Cardiac ventricle fibroblast (primary cell): Measurements from ENCODE around the gene CLIC2. TPM values are rescaled to one million over a fixed set of nuclear protein-coding genes. Genes with fewer than 3 reads are reported as not detected.

Experiments used
- total RNA-seq: library from RNA; depleted of rRNA; stranded (reverse); fragments of >200 nt; gene quantifications from 2 replicates; pipeline ENCODE4 v1.2.3, GENCODE V29; 2015

The CLIC2 gene
- total RNA-seq = 2.9 and 5.2 TPM in 2 replicates

DNA sequence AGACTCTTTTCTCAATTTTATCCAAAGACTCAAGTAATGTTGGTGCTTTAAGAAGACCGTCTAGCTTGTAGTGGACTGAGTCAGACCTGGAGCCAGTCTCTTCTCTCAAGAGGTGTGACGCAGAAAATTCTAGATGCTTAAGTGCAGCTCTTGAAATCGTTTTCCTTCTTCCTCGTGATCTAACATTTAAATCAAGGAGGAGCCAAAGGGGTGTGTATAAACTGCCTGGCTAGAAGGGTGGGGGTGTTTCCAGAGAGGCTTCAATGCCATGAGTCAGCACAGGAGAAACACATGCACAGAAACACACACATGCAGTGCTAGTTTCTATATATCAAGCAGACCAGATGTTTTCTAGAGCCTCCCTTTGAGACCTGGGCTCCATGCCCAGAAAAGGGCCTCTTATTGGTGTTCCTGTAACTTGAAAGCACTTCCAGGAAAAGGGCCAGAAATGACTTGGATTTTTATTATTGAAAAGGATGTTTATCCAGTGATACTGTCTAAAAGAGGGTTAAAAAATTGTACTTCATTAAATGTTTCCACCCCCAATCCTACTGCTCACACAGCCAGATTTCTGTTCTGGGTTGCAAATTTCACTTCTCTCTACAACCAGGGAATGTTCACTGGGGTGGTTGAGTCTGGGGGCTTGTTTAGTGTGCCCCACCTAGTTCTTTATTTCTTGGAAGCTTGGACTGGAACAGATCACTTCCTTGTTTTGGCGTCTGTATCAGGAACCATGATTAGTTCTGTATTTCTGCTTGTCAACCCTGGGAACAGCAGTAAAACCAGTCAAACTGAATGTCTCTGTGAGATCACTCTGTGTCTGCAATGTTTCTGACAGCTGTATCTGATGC lies at the start of gene CLIC2:
CLIC2 (minus strand) TSS at position 129 of the 851 bp plus-strand sequence. CDS start 187 bp downstream, outside the sequence.

DNA sequence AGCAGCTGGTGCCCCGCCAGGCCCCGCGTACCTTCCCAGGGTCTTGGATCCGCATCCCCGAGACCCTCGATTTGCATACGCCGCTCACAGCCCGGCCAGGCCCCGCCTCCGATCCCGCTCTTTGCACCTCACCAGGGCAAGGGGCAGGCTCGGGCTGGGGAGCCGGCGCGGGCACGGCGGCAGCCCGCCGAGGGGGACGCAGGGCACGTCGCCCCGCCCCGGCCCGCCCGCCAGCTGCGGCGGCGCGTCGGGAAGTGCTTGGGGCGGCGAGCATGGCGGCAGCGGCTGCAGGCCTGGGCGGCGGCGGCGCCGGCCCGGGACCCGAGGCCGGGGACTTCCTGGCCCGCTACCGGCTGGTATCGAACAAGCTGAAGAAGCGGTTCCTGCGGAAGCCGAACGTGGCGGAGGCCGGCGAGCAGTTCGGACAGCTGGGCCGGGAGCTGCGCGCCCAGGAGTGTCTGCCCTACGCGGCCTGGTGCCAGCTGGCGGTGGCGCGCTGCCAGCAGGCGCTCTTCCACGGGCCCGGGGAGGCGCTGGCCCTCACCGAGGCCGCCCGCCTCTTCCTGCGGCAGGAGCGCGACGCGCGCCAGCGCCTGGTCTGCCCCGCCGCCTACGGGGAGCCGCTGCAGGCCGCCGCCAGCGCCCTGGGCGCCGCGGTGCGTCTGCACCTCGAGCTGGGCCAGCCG lies 47.6 kb upstream of the CLIC2 start, which contains the start of gene F8A2:
F8A2 (plus strand) TSS at position 253 of the 686 bp plus-strand sequence; CDS start at position 273, 20 bp downstream.

DNA sequence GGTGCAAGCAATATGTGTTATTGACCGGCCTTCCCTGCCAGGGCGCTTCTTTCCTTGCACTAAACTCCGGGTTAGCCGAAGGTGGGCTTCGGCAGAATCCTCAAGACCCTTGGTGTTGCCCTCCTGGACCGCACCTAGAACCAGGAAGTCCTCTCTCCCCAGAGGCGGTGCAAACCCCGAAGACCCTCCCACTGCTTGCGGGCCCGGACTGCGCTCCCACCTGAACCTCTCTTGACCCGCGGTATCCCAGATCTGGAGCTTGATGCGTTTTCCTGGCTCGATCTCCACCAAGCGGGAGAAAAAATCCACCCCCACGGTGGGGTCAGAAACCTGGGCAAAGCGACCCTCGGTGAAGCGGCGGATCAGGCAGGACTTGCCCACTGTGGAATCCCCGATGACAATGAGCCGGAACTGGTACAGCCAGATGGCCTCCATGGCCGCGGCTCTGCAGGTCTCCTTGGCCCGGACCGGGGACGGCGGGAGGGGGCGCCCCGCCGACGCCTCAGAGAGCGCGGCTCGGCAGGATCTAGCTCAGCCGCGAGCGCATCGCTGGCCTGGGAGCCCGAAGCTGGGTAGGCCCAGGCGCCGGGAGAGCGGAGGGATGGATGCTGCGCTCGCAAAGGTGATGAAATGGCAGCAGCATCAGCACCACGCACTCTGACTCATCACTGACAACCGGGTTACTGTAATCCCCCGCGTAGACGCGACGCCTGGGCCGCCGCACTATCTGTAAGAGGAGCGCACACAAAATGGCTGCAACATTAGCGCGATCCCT lies 70.4 kb downstream of the CLIC2 start, which contains the start of gene RAB39B:
RAB39B (minus strand) TSS at position 638 of the 775 bp plus-strand sequence; CDS start at position 435, 203 bp downstream.

Other genes with a start within 250 kb of the CLIC2 start
- gene VBP1, start 118.2 kb downstream of the CLIC2 start, total RNA-seq = 25.9 and 31.3 TPM in 2 replicates
- gene RAB39B, start 70.1 kb downstream of the CLIC2 start, total RNA-seq = 0.05 and 0.06 TPM in 2 replicates
- gene F8A2, start 47.5 kb upstream of the CLIC2 start, total RNA-seq = not detected in 2 replicates
- gene F8A3, start 124.0 kb upstream of the CLIC2 start, total RNA-seq = 9.4 TPM in 1 of 2 replicates, not detected in the other